Measurements from ENCODE around the gene DLG2.
"Not testable (repeated sequence)": the region's sequence is repeated elsewhere in the genome, so short reads cannot be mapped to it uniquely, and the experiment has no call there.

Gene DLG2

GRCh38 chr11:85301895-85302678 is 325.1 kb downstream of the DLG2 start:
- DNase-seq: no peak

GRCh38 chr11:85299258-85299942 is 327.7 kb downstream of the DLG2 start:
- no peak for DNase-seq

GRCh38 chr11:85295694-85296271 is 331.4 kb downstream of the DLG2 start:
- DNase-seq: no peak

GRCh38 chr11:85281550-85281949 is 345.6 kb downstream of the DLG2 start:
- DNase-seq: peak; percentile 6

GRCh38 chr11:85279267-85279666 is 347.9 kb downstream of the DLG2 start:
- DNase-seq: no peak

- no peak for DNase-seq
These were observed 349.5 kb downstream of the DLG2 start for GRCh38 chr11:85277693-85278092.

- DNase-seq: no peak
These were observed 350.8 kb downstream of the DLG2 start for GRCh38 chr11:85276332-85276731.

GRCh38 chr11:85270315-85270714 is 356.8 kb downstream of the DLG2 start:
- DNase-seq: not testable (repeated sequence)

GRCh38 chr11:85269109-85269508 is 358.0 kb downstream of the DLG2 start:
- no peak for DNase-seq

- DNase-seq: peak; percentile 56
These were observed 360.5 kb downstream of the DLG2 start for GRCh38 chr11:85266646-85267045.

- no peak for DNase-seq
These were observed 363.8 kb downstream of the DLG2 start for GRCh38 chr11:85263328-85263727.

GRCh38 chr11:85257837-85258236 is 369.3 kb downstream of the DLG2 start:
- DNase-seq: no peak

GRCh38 chr11:85256433-85256832 is 370.7 kb downstream of the DLG2 start:
- DNase-seq: no peak

GRCh38 chr11:85249482-85249881 is 377.7 kb downstream of the DLG2 start:
- DNase-seq: no peak

- no peak for DNase-seq
These were observed 379.3 kb downstream of the DLG2 start for GRCh38 chr11:85247797-85248196.

- DNase-seq: no peak
These were observed 388.2 kb downstream of the DLG2 start for GRCh38 chr11:85238906-85239305.

- not testable (repeated sequence) for DNase-seq
These were observed 389.1 kb downstream of the DLG2 start for GRCh38 chr11:85238038-85238437.

GRCh38 chr11:85236211-85236610 is 390.9 kb downstream of the DLG2 start:
- DNase-seq: no peak

GRCh38 chr11:85232559-85232958 is 394.6 kb downstream of the DLG2 start:
- no peak for DNase-seq

- DNase-seq: no peak
These were observed 395.6 kb downstream of the DLG2 start for GRCh38 chr11:85231588-85231987.

GRCh38 chr11:85229723-85230122 is 397.4 kb downstream of the DLG2 start:
- not testable (repeated sequence) for DNase-seq

GRCh38 chr11:85196968-85197367 is 430.2 kb downstream of the DLG2 start:
- DNase-seq: no peak

- DNase-seq: no peak
These were observed 431.2 kb downstream of the DLG2 start for GRCh38 chr11:85195934-85196333.

- DNase-seq: no peak
These were observed 439.2 kb downstream of the DLG2 start for GRCh38 chr11:85187992-85188391.

Data from inflammatory macrophage treated with lipopolysaccharide for 4 hours (primary cell).